A204.1 (cell line): ENCODE measurements around the gene ROS1.
"Not testable (repeated sequence)": the region's sequence is repeated elsewhere in the genome, so short reads cannot be mapped to it uniquely, and the experiment has no call there.

ENCODE experiments used
- FAIRE-seq: peaks from 2 replicates; lab custom pipeline; 2012; peaks lifted over from hg19 to GRCh38; lab: Jason Lieb, UNC

ROS1 gene

DNA sequence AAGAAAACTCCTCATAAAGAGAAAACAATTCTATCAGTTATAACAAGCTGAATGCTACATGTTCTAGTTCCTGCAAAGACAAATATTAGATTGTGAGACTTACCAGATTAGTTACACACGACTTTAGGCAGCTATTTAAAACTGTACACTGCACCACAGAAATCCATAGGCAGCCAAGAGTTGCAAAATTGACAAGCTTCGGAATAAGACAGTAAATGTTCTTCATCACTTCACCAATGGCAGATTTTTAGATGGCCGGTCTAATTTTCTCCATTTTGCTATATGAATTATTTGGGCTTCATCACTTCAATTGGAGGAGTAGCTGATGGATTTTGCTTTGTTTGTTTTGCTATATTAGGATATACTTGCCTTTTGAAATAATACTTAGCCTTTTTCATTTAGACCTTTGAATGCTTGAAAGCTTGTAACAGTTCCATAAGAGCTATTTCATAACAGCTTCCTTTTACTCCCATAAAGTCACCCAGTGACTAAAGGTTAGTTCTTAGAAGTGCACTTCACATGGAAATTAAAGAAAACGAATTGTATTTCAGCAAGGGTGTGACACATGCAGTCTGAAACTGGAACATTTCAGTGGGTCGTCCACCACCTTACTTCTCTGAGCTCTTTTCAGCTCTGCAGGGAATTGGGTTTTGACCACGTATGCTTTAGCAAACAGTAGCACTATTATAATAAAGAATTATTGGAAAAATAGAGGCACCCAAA lies at the start of gene ROS1:
TSS of gene ROS1 (minus strand) at position 512 of the 723 bp plus-strand sequence. CDS start at position 226, 286 bp downstream.
- FAIRE-seq = no peak

DNA sequence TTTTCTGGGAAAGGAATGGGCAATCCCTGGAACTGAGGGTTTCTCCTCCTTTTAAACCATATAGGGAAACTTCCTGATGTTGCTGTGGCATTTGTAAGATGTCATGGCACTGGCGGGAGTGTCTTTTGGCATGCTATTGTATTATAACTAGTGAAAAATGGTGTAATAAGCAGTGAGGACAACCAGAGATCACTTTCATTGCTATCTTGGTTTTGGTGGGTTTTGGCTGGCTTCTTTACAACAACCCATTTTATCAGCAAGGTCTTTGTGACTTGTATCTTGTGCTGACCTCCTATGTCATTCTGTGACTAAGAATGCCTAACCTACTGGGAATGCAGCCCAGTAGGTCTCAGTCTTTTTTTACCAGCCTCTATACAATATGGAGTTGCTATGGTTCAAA lies 47.7 kb upstream of the ROS1 start:
- FAIRE-seq = no peak

- no peak for FAIRE-seq
Observed at GRCh38 chr6:117472667-117473066, 46.9 kb upstream of the ROS1 start.

- FAIRE-seq = no peak
Observed at GRCh38 chr6:117469791-117470190, 44.0 kb upstream of the ROS1 start.

DNA sequence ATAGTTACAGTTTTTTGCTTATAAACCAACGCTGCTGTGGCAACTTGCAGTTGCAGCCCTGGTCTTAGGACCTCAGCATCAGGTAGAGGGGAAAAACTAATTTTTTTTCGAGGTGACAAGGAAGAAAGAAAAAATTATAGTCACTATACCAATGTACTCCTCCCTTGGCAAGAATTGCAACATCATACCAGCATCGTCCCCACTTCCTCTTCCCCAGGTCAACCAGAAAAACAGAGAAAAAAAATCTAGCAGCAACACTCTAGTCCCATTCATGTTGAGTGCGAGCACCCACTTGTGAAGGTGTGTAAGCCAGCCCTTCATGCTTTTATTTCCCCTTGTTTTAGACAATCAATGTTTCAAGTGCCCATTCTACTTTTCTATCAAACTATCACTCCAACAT lies 43.6 kb upstream of the ROS1 start:
- no peak for FAIRE-seq

DNA sequence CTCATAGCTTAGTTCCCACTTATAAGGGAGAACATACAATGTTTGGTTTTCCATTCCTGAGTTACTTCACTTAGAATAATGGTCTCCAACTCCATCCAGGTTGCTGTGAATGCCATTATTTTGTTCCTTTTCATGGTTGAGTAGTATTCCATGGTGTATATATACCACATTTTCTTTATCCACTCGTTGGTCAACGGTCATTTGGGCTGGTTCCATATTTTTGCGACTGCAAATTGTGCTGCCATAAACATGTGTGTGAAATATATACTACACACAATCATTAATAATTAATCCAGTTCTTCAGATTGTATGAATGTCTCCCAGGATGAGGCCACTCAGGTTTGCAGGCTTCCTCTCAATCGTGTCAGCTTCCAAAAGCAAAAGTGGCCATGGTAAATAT lies 42.8 kb upstream of the ROS1 start:
- FAIRE-seq = not testable (repeated sequence)

DNA sequence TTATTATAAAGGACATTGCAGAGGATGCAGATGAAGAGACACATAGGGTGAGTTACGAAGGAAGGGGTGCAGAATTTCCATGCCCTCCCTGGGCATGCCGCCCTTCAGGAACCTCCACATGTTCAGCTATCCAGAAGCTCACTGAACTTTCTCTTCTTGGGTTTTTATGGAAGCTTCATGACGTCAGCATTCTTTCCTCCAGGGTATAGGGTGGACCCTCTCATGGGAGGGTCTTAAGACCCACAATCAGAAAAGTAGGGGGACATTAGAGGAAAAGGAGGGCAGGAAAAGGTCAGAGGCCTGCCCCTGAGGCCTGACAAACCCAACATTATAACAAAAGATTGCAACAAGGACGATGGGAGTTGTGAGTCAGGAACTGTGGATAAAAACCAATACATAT lies 42.1 kb upstream of the ROS1 start:
- FAIRE-seq = no peak

DNA sequence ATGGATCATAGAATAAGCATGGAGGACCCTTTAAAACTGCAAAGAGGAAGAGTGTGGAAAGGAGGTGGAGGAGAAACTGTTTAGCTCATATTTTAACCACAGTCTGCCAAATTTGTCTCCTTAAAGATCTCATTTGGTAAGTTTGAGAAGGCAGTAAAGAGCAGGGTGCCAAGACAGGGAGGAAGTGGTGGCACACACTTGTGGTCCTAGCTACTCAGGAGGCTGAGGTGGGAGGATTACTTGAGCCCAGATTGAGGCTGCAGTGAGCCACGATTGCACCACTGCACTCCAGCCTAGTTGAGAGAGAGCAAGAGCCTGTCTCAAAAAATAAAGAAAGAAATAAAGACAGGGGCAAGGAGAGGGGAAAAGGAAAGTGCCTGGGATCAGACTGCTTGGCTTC lies 39.9 kb upstream of the ROS1 start:
- FAIRE-seq = no peak

- no peak for FAIRE-seq
Observed at GRCh38 chr6:117464700-117465099, 39.0 kb upstream of the ROS1 start.

DNA sequence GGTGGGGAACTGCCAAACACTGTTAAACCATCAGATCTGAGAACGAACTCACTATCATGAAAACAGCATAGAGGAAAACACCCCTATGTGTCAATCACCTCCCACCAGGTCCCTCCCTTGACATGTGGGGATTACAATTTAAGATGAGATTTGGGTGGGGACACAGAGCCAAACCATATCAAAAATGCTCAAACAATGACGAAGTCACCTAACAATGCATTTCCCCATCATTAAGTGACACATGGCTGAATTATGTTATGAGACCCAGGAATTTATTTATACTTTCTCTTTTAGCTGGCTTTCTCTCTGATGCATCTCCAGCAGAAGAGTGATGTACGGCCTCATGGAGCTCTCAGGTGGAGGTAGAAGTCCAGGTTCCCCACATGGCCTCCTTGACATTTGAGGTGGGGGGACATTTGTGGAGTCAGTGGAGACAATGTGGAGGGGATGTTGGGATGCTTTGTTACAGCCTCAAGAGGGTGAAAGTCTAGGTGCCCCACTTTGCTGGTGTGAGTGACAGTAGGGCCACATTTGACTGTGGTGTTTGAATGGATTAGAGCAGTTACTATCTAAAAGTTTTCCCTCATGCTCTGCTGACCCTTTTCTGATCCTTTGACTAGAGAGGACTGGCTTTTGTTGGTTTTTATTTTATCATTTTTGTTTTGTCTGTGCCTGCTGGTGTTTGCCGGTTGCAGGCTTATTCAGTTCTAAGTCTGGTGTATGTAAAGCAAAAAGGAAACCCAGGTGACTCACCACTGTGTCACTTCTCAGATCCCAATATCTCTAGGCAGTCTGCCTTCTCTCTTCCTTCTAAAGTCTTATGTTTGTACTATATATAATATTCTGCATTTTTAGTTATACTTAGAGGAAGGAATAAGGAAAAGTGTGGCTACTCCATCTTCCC lies 38.3 kb upstream of the ROS1 start:
- FAIRE-seq = no peak

DNA sequence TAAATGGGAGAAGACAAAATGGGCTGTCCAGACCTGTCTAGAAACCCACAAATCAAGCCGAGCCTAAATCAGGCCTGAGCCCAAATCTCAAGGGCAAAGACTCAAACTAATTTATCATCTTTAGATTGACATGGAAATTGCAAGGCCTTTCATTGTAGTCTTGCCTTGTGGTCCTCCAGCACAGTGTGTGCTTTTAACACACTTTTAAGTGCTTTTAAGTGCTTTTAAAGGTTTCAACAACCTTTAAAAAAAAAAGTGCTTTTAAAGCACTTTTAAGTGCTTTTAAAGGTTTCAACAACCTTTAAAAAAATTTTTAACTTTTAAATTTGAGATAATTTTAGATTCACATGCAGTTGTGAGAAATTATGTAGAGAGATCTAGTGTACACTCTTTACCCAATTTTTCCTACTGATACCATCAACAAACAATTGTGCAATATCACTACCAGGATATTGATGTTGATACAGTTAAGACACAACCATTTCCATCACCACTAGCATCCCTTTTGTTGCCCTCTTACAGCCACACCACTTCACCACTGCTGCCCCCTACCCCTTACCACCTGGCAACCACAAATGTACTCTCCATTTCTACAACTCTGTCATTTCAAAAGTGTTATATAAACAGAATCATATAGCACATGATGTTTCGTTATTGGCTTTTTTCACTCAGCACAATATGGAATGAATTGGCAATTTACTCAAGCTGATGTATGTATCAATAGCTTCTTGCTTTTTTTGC lies 33.6 kb upstream of the ROS1 start:
- no peak for FAIRE-seq

DNA sequence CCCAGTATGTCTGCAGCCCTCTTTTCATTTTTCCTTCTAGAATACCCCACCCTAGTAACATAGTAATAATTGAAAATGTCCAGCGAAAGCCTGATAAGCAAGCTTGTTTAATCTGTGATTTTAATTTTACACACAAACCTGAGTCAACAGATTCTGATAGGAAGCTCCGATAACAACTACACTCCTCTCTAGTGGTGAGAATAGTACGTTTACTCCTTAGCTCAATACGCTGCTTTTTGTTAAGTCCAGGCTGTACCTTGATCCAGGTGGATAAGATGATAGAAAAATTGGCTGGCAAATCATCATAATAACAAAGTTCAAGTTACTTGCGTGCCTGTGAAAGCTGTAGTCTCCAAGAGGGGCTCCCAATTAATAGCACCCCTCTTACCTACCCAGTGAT lies 31.3 kb upstream of the ROS1 start:
- no peak for FAIRE-seq

DNA sequence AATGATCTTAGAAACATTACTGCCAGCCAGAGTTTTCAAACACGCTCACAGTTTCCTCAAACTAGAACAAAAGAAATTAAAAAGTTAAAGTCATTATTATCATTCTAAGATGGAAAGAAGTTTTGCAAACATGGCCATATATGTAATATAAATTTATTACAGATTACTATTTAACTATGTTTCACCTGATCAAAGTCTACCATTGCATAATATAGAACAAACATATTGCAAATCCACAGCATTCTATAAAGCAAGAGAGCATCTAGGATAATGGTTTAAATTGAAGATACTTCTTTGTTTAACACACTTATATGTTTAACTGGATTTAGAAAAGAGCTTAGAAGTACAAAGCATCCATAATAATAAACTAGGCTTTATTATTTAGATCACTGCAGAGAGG lies 30.5 kb upstream of the ROS1 start:
- FAIRE-seq = no peak

- no peak for FAIRE-seq
Observed at GRCh38 chr6:117451671-117452070, 25.9 kb upstream of the ROS1 start.

DNA sequence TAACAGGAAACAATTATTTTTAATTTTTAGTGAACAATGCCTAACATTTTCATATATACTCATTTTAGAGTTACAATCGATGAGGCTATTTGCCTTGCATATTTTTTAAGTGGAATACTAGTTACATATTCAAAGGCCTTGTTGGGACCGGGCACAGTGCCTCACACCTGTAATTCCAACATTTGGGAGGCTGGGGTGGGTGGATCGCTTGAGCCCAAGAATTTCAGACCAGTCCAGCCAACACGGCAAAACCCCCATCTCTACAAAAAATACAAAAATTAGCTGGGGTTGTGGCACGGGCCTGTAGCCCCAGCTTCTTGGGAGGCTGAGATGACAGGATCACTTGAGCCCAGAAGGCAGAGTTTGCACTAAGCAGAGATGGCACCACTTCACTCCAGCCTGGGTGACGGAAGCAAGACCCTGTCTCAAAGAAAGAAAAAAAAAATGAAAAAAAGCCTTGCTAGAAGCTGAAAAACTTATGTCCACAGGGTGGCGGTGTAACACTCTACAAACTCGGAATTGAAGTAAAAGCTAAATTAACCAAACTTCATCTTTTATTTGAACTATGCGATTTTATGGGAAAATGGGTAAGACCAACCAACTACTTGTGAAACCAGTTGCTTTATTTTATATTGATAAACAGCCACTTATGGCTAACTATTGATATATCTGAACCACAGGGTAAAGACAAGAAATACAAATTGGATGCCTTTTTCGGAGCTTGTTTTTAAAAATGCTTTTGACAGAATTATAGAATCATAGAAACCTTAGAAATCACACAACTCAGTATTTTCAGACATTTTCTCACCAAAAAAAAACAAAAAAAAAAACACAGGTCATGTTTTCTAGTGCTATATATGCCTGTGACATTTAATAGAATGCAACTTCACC lies 24.1 kb upstream of the ROS1 start:
- peak; percentile 93 for FAIRE-seq

DNA sequence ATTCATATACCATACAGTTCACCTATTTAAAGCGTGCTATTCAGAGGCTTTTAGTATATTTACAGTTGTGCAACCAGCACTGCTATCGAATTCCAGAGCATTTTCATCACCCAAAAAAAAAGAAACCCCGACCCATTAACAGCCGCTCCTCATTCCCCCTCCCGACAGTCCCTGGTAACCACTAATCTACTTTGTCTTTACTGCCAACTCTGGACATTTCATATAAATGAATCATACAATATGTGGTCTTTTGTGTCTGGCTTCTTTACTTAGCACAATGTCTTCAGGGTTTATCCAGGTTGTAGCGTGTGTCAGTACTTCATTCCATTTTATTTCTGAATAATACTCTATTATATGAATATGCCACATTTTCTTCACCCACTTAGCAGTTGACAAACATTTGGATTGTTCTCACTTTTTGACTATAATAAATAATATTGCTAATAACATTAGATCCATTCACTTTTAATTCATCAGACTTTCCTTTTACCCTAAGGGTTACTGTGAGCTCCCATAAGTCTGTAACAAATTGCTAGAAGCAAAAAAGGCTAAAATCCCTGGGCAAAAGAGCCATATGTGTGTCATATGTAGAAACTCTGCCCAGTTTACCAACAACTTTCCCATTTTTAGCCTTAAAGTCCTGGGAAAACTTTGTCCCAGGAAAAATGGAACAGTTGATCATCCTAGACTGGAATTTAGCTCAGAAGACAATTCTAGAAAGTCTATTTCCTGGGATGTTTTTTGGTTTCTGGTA lies 23.2 kb upstream of the ROS1 start:
- FAIRE-seq = no peak

GRCh38 chr6:117448011-117448410 lies 22.3 kb upstream of the ROS1 start:
- FAIRE-seq = no peak

GRCh38 chr6:117446861-117447260 lies 21.1 kb upstream of the ROS1 start:
- FAIRE-seq = no peak

GRCh38 chr6:117444600-117444999 lies 18.9 kb upstream of the ROS1 start:
- FAIRE-seq = no peak

- not testable (repeated sequence) for FAIRE-seq
Observed at GRCh38 chr6:117442313-117442712, 16.6 kb upstream of the ROS1 start.

DNA sequence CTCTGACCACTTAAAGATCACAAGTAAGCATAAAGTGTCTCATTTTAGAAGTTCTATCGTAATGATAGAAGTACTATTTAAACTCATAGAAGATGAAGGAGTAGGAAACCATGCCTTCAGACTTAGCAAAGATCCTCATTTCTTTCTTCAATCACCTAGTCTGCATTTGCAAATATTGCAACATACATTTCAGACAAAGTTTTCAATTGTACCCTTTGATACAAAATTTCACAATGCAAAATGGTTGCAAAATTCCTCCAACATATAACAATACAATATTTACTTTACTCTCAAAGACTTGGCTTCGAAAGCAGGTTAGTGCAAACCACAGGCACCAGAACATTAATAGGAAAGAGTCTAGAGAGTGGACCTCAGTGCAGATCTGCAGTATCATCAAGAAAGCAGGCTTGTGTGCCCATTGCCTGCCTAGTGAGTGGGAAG lies 16.1 kb upstream of the ROS1 start:
- no peak for FAIRE-seq
